Ectodermal cell (in vitro differentiated cells): ENCODE results near the gene ZBTB22.
"Not testable (repeated sequence)": the region's sequence is repeated elsewhere in the genome, so short reads cannot be mapped to it uniquely, and the experiment has no call there.

ENCODE experiments used
- H3K27ac ChIP-seq: 2 replicates; pipeline ENCODE4 v1.7.0; 2013; ENCODE audit warnings: mild to moderate bottlenecking, low read depth, low read length; ENCODE audit not compliant: insufficient read depth, poor library complexity, severe bottlenecking
- H3K27me3 ChIP-seq: 2 replicates; pipeline ENCODE4 v1.7.0; 2013; ENCODE audit warnings: mild to moderate bottlenecking, low read length; ENCODE audit not compliant: insufficient read depth, control insufficient read depth, poor library complexity, severe bottlenecking
- H3K36me3 ChIP-seq: one replicate; pipeline ENCODE4 v1.7.0; 2013; ENCODE audit warnings: low read length; ENCODE audit not compliant: control insufficient read depth, insufficient read depth
- H3K4me1 ChIP-seq: one replicate; pipeline ENCODE4 v1.7.0; 2013; ENCODE audit warnings: low read length; ENCODE audit not compliant: control insufficient read depth, insufficient read depth
- H3K4me3 ChIP-seq: 2 replicates; pipeline ENCODE4 v1.7.0; 2013; ENCODE audit warnings: low read depth, low read length, control low read depth; ENCODE audit not compliant: insufficient read depth
- H3K9me3 ChIP-seq: 2 replicates; pipeline ENCODE4 v1.7.0; 2013; ENCODE audit warnings: mild to moderate bottlenecking, low read length, moderate library complexity; ENCODE audit not compliant: control insufficient read depth
- WGBS, 2 experiments: methylation state at CpG; one replicate each; pipeline ENCODE4 v1.1.7; 2013; ENCODE audit warnings: missing lambda C conversion rate in 2 of 2; 5-methylcytosine and 5-hydroxymethylcytosine counted together

The ZBTB22 gene

GRCh38 chr6:33292996-33293682 is 24.4 kb downstream of the ZBTB22 start:
- Histone ChIP-seq H3K27ac (no peak overlapping the region), H3K36me3 (peaks cover 17% of the 10 kb centered on the region), H3K9me3 (no peaks in the 10 kb centered on the region), H3K4me3 (no peak overlapping the region), H3K4me1 (peaks cover 10% of the 10 kb centered on the region), H3K27me3 (no peaks in the 10 kb centered on the region)
- WGBS, 2 experiments, result 92 to 94% methylated on average over 15 to 16 of the region's 16 CpGs

- peaks cover 9% of the 10 kb centered on the region for H3K4me1 ChIP-seq
- H3K9me3 ChIP-seq, result no peaks in the 10 kb centered on the region
- WGBS, 2 experiments, result 87% methylated on average over 7 of the region's 7 CpGs
- H3K27me3 ChIP-seq, result no peaks in the 10 kb centered on the region
- no peak overlapping the region for H3K27ac ChIP-seq
- H3K4me3 ChIP-seq, result peak overlapping the region; percentile 85
- peaks cover 23% of the 10 kb centered on the region for H3K36me3 ChIP-seq
These were observed 27.1 kb downstream of the ZBTB22 start for GRCh38 chr6:33290459-33290858.

- peaks cover 23% of the 10 kb centered on the region for H3K36me3 ChIP-seq
- H3K27me3 ChIP-seq, result no peaks in the 10 kb centered on the region
- WGBS, 2 experiments, result 6 to 7% methylated on average over 14 of the region's 14 CpGs
- H3K27ac ChIP-seq, result no peak overlapping the region
- H3K4me3 ChIP-seq, result peak overlapping the region; percentile 85
- H3K9me3 ChIP-seq, result no peaks in the 10 kb centered on the region
- peaks cover 9% of the 10 kb centered on the region for H3K4me1 ChIP-seq
These were observed 27.7 kb downstream of the ZBTB22 start for GRCh38 chr6:33289784-33290315.

- 0% methylated on average over 43 of the region's 43 CpGs for WGBS, 2 experiments
- peaks cover 9% of the 10 kb centered on the region for H3K4me1 ChIP-seq
- H3K27ac ChIP-seq, result no peak within 1 kb of the TSS
- no peaks in the 10 kb centered on the region for H3K27me3 ChIP-seq
- H3K9me3 ChIP-seq, result no peaks in the 10 kb centered on the region
- peaks cover 23% of the 10 kb centered on the region for H3K36me3 ChIP-seq
- H3K4me3 ChIP-seq, result peak within 1 kb of the TSS; percentile 85
These were observed 28.4 kb downstream of the ZBTB22 start, which contains the start of the genes PFDN6 and WDR46 for GRCh38 chr6:33288921-33289783. TSS of gene PFDN6 (plus strand) at chr6:33289601. CDS start at chr6:33289857, 256 bp downstream. TSS of gene WDR46 (minus strand) at chr6:33289239. CDS start at chr6:33289170, 69 bp downstream.

GRCh38 chr6:33288141-33288920 is 29.2 kb downstream of the ZBTB22 start:
- Histone ChIP-seq H3K27me3 (no peaks in the 10 kb centered on the region), H3K4me1 (peaks cover 9% of the 10 kb centered on the region), H3K9me3 (no peaks in the 10 kb centered on the region), H3K4me3 (peak overlapping the region; percentile 85), H3K27ac (no peak overlapping the region), H3K36me3 (peaks cover 31% of the 10 kb centered on the region)
- WGBS, 2 experiments, result 24 to 25% methylated on average over 21 of the region's 21 CpGs

GRCh38 chr6:33286946-33287914 is 30.3 kb downstream of the ZBTB22 start:
- Histone ChIP-seq H3K36me3 (peaks cover 28% of the 10 kb centered on the region), H3K4me3 (no peak overlapping the region), H3K27me3 (no peaks in the 10 kb centered on the region), H3K27ac (no peak overlapping the region), H3K9me3 (no peaks in the 10 kb centered on the region), H3K4me1 (peaks cover 9% of the 10 kb centered on the region)
- 93 to 94% methylated on average over 22 of the region's 22 CpGs for WGBS, 2 experiments

- 92 to 96% methylated on average over 4 of the region's 4 CpGs for WGBS, 2 experiments
- peaks cover 17% of the 10 kb centered on the region for H3K36me3 ChIP-seq
- H3K27me3 ChIP-seq, result not testable (repeated sequence)
These were observed 32.3 kb downstream of the ZBTB22 start for GRCh38 chr6:33285214-33285613.

GRCh38 chr6:33280539-33280938 is 37.0 kb downstream of the ZBTB22 start:
- no peak overlapping the region for H3K27ac ChIP-seq
- H3K9me3 ChIP-seq, result no peaks in the 10 kb centered on the region
- 93 to 95% methylated on average over 6 of the region's 6 CpGs for WGBS, 2 experiments
- no peaks in the 10 kb centered on the region for H3K27me3 ChIP-seq
- H3K4me3 ChIP-seq, result no peak overlapping the region
- peaks cover 17% of the 10 kb centered on the region for H3K36me3 ChIP-seq
- no peaks in the 10 kb centered on the region for H3K4me1 ChIP-seq

More at GRCh38 chr6:33285214-33285613, 32.3 kb downstream of the ZBTB22 start:
- not testable (repeated sequence) for H3K27ac ChIP-seq, H3K4me3 ChIP-seq, H3K4me1 ChIP-seq, H3K9me3 ChIP-seq

- Histone ChIP-seq H3K36me3 (peaks cover 21% of the 10 kb centered on the region), H3K9me3 (no peaks in the 10 kb centered on the region), H3K4me1 (peaks cover 5% of the 10 kb centered on the region), H3K27me3 (no peaks in the 10 kb centered on the region), H3K27ac (no peak overlapping the region), H3K4me3 (no peak overlapping the region)
- 67 to 74% methylated on average over 5 of the region's 5 CpGs for WGBS, 2 experiments
These were observed 37.5 kb downstream of the ZBTB22 start for GRCh38 chr6:33279971-33280511.
